HG03575 (cell line): ENCODE results near the gene SRGAP3.

Experiments
- ATAC-seq: cut with Tn5 transposase; IDR thresholded peaks from one replicate; pipeline ENCODE4 v1.9.1; 2021; ENCODE audit not compliant: unreplicated experiment, insufficient number of reproducible peaks, low FRiP score; ENCODE audit errors: extremely low read depth

SRGAP3 gene

GRCh38 chr3:9161298-9161697 lies 88.1 kb downstream of the SRGAP3 start:
- no peak for ATAC-seq

- no peak for ATAC-seq
Observed at GRCh38 chr3:9158865-9159630, 90.4 kb downstream of the SRGAP3 start.

- ATAC-seq: no peak
Observed at GRCh38 chr3:9157651-9158362, 91.6 kb downstream of the SRGAP3 start.

GRCh38 chr3:9156604-9157003 lies 92.8 kb downstream of the SRGAP3 start:
- ATAC-seq: no peak

GRCh38 chr3:9155028-9155427 lies 94.4 kb downstream of the SRGAP3 start:
- ATAC-seq: no peak

GRCh38 chr3:9153904-9154619 lies 95.4 kb downstream of the SRGAP3 start:
- ATAC-seq: no peak

GRCh38 chr3:9151240-9151639 lies 98.2 kb downstream of the SRGAP3 start:
- no peak for ATAC-seq

- ATAC-seq: no peak
Observed at GRCh38 chr3:9149566-9149965, 99.9 kb downstream of the SRGAP3 start.

GRCh38 chr3:9147896-9148266 lies 101.6 kb downstream of the SRGAP3 start:
- no peak for ATAC-seq

GRCh38 chr3:9147215-9147895 lies 102.1 kb downstream of the SRGAP3 start:
- peak; percentile 70 for ATAC-seq

- ATAC-seq: no peak
Observed at GRCh38 chr3:9146367-9147071, 102.9 kb downstream of the SRGAP3 start.

- ATAC-seq: no peak
Observed at GRCh38 chr3:9143184-9143583, 106.3 kb downstream of the SRGAP3 start.

GRCh38 chr3:9142362-9142761 lies 107.1 kb downstream of the SRGAP3 start:
- ATAC-seq: no peak

GRCh38 chr3:9141928-9142289 lies 107.5 kb downstream of the SRGAP3 start:
- ATAC-seq: no peak

GRCh38 chr3:9139366-9139765 lies 110.1 kb downstream of the SRGAP3 start:
- ATAC-seq: no peak

GRCh38 chr3:9137676-9138075 lies 111.8 kb downstream of the SRGAP3 start:
- ATAC-seq: no peak

GRCh38 chr3:9136746-9137465 lies 112.5 kb downstream of the SRGAP3 start:
- ATAC-seq: no peak

- ATAC-seq: no peak
Observed at GRCh38 chr3:9135930-9136525, 113.4 kb downstream of the SRGAP3 start.
